GM23248 (cell line): ENCODE measurements around the gene TEX10. TPM values are rescaled to one million over a fixed set of nuclear protein-coding genes. Genes with fewer than 3 reads are reported as not detected.

Experiments used
- DNase-seq: peaks from one replicate; pipeline ENCODE4 v3.0.0-alpha.2; 2015
- H2AFZ ChIP-seq: fragments of 200-600 bp; sonication (generic); 2 replicates; pipeline ENCODE4 v1.6.1; 2016; ENCODE audit warnings: antibody characterized with exemption
- H3F3A ChIP-seq: fragments of 200-600 bp; sonication (generic); 2 replicates; pipeline ENCODE4 v1.6.1; 2016; ENCODE audit warnings: mild to moderate bottlenecking, antibody characterized with exemption, mixed run types; ENCODE audit not compliant: insufficient read depth
- H3K27ac ChIP-seq: fragments of 200-600 bp; sonication (generic); 2 replicates; pipeline ENCODE4 v1.5.1; 2016; ENCODE audit warnings: mild to moderate bottlenecking
- H3K27me3 ChIP-seq: fragments of 200-600 bp; sonication (generic); replicated peaks from 2 replicates; pipeline ENCODE4 v1.6.1; 2016; ENCODE audit warnings: mild to moderate bottlenecking; ENCODE audit not compliant: insufficient read depth
- H3K36me3 ChIP-seq: fragments of 200-600 bp; sonication (generic); 2 replicates; pipeline ENCODE4 v1.6.1; 2016; ENCODE audit warnings: low read depth, mild to moderate bottlenecking
- H3K4me1 ChIP-seq: fragments of 200-600 bp; sonication (generic); 2 replicates; pipeline ENCODE4 v1.6.1; 2016; ENCODE audit warnings: mild to moderate bottlenecking; ENCODE audit not compliant: insufficient read depth
- H3K4me2 ChIP-seq: fragments of 200-600 bp; sonication (generic); one replicate; pipeline ENCODE4 v1.6.1; 2016; ENCODE audit warnings: mild to moderate bottlenecking; ENCODE audit not compliant: unreplicated experiment
- H3K4me3 ChIP-seq: fragments of 200-600 bp; sonication (generic); 2 replicates; pipeline ENCODE4 v1.5.1; 2016; ENCODE audit warnings: mild to moderate bottlenecking
- H3K79me2 ChIP-seq: fragments of 200-600 bp; sonication (generic); 2 replicates; pipeline ENCODE4 v1.6.1; 2016; ENCODE audit warnings: mild to moderate bottlenecking; ENCODE audit not compliant: insufficient read depth
- H3K9ac ChIP-seq: fragments of 200-600 bp; sonication (generic); 2 replicates; pipeline ENCODE4 v1.6.1; 2016; ENCODE audit warnings: mild to moderate bottlenecking
- H3K9me2 ChIP-seq: fragments of 200-600 bp; sonication (generic); 2 replicates; pipeline ENCODE4 v1.6.1; 2016; ENCODE audit warnings: mixed run types, mild to moderate bottlenecking, moderate library complexity; ENCODE audit not compliant: insufficient read depth
- H3K9me3 ChIP-seq: fragments of 200-600 bp; sonication (generic); one replicate; pipeline ENCODE4 v1.6.1; 2017; ENCODE audit warnings: low read depth
- H4K20me1 ChIP-seq: fragments of 200-600 bp; sonication (generic); 2 replicates; pipeline ENCODE4 v1.6.0; 2016; ENCODE audit not compliant: insufficient read depth
- EZH2 ChIP-seq: fragments of 200-600 bp; sonication (generic); IDR thresholded peaks from 2 replicates; pipeline ENCODE4 v1.6.1; 2018; ENCODE audit warnings: antibody characterized with exemption, mild to moderate bottlenecking; ENCODE audit not compliant: insufficient read depth, poor library complexity, severe bottlenecking
- EZH2phosphoT487 ChIP-seq: fragments of 200-600 bp; sonication (generic); IDR thresholded peaks from 2 replicates; pipeline ENCODE4 v1.6.1; 2018; ENCODE audit warnings: antibody characterized with exemption, moderate library complexity, mild to moderate bottlenecking, low read depth; ENCODE audit not compliant: insufficient read depth
- WGBS, 2 experiments: methylation state at CpG; one replicate each; pipeline ENCODE4 v1.1.6; 2015 to 2017; ENCODE audit warnings: low lambda C conversion rate in 2 of 2, low coverage in 1 of 2; ENCODE audit errors: missing lambda C conversion rate in 2 of 2; 5-methylcytosine and 5-hydroxymethylcytosine counted together
- in situ Hi-C: fragments of 300-500 bp; cut with MboI; formaldehyde crosslinking; loops from 2 replicates; pipeline ENCODE4 v1.15.0; 2020
- polyA plus RNA-seq: library from polyadenylated mRNA; unstranded; fragments of >200 nt; fragmentation: Nextera tagmentation; extraction: Ambion mirVana; gene quantifications from 2 replicates; pipeline ENCODE4 v1.2.1, GENCODE V29; 2016
- total RNA-seq: library from RNA; depleted of rRNA; stranded (reverse); fragments of >200 nt; shearing (Covaris generic); gene quantifications from 2 replicates; pipeline ENCODE4 v1.2.3, GENCODE V29; 2014

Gene TEX10
- total and polyA plus RNA-seq, 2 experiments from 2014 or later, result 19.6 to 30.9 TPM

DNA sequence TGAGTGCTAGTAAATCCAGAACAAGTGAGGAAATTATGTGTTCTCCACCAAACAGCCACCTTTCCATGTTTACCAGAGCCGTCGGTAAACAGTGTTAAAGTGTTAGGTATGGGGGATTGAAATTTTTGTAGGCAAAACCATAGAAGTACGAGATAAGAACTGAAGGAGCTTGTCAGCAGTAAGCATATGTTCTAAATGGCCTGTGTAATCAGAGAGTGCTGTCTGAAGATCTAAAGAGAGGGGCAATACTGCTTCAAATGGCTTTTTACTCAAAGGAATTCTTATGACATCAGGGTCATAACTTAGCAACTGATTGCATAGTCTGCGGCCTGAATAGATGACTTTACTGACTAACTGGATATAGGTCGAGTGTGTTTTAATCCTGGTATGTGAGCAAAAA, 13.4 kb upstream of the TEX10 start:
- H2AFZ ChIP-seq, result no peak overlapping the region
- in situ Hi-C loops, result no loop called here
- no peaks in the 10 kb centered on the region for H3K9me2 ChIP-seq
- H3K27me3 ChIP-seq, result no peaks in the 10 kb centered on the region
- no peak overlapping the region for H3K9ac ChIP-seq
- no peaks in the 10 kb centered on the region for H3F3A ChIP-seq
- H3K4me2 ChIP-seq, result no peak overlapping the region
- H3K4me3 ChIP-seq, result no peak overlapping the region
- no peaks in the 10 kb centered on the region for H3K36me3 ChIP-seq
- H4K20me1 ChIP-seq, result no peaks in the 10 kb centered on the region
- DNase-seq, result no peak
- no peak for TF ChIP-seq EZH2
- no peak for TF ChIP-seq EZH2phosphoT487
- H3K9me3 ChIP-seq, result no peaks in the 10 kb centered on the region
- H3K79me2 ChIP-seq, result no peaks in the 10 kb centered on the region
- no peak overlapping the region for H3K27ac ChIP-seq
- WGBS, 2 experiments, result 88 to 89% methylated on average over 5 of the region's 5 CpGs
- H3K4me1 ChIP-seq, result no peaks in the 10 kb centered on the region

DNA sequence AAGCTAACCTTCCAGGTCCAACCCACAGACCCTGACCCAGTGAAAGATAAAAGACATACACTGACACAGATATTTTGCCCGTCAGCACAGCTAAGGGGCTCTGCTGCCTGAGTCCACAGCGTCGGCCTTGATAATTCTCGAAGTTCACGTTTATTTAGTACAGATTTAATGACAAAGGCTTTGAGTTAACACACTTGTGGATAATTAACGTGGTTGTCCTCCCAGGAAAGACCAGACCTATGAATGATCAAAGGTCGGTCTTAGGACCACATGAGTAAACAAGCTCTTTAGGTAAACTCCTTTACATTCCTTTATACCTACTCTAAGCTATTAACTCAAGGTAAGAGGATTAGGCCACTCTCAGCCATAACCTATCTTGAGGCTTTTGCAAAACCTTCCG, 11.3 kb upstream of the TEX10 start:
- no peak overlapping the region for H3K9ac ChIP-seq

DNA sequence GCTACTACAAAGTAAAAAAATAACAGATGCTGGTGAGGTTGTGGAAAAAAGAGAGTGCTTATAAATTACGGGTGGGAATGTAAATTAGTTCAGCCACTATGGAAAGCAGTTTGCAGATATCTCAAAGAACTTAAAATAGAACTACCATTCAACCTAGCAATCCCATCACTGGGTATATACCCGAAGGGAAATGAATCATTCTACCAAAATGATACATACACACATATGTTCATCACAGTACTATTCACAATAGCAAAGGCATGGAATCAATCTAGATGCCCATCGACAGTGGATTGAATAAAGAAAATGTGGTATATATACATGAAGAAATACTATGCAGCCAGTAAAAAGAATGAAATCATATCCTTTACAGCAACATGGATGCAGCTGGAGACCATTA, 6.3 kb upstream of the TEX10 start:
- no peaks in the 10 kb centered on the region for H3F3A ChIP-seq
- H3K27ac ChIP-seq, result no peak overlapping the region
- no peaks in the 10 kb centered on the region for H3K4me1 ChIP-seq
- in situ Hi-C loops, result no loop called here
- no peaks in the 10 kb centered on the region for H3K27me3 ChIP-seq
- no peaks in the 10 kb centered on the region for H3K79me2 ChIP-seq
- TF ChIP-seq EZH2 (no peak), EZH2phosphoT487 (no peak)
- H3K4me2 ChIP-seq, result no peak overlapping the region
- H4K20me1 ChIP-seq, result no peaks in the 10 kb centered on the region
- H3K9ac ChIP-seq, result no peak overlapping the region
- 79 to 83% methylated on average over 3 of the region's 3 CpGs for WGBS, 2 experiments
- no peaks in the 10 kb centered on the region for H3K9me2 ChIP-seq
- no peaks in the 10 kb centered on the region for H3K9me3 ChIP-seq
- H2AFZ ChIP-seq, result no peak overlapping the region
- H3K36me3 ChIP-seq, result no peaks in the 10 kb centered on the region
- no peak for DNase-seq
- no peak overlapping the region for H3K4me3 ChIP-seq

More for the DNA sequence above, 11.3 kb upstream of the TEX10 start:
- no peaks in the 10 kb centered on the region for H3K9me3 ChIP-seq
- no peak for DNase-seq
- H4K20me1 ChIP-seq, result no peaks in the 10 kb centered on the region
- in situ Hi-C loops, result no loop called here
- no peak overlapping the region for H2AFZ ChIP-seq
- H3F3A ChIP-seq, result no peaks in the 10 kb centered on the region
- no peaks in the 10 kb centered on the region for H3K9me2 ChIP-seq
- no peak overlapping the region for H3K4me2 ChIP-seq
- TF ChIP-seq EZH2, result no peak
- TF ChIP-seq EZH2phosphoT487, result no peak
- H3K79me2 ChIP-seq, result no peaks in the 10 kb centered on the region
- WGBS, 2 experiments, result 87 to 91% methylated on average over 8 of the region's 8 CpGs
- no peaks in the 10 kb centered on the region for H3K4me1 ChIP-seq
- H3K27ac ChIP-seq, result no peak overlapping the region
- H3K36me3 ChIP-seq, result no peaks in the 10 kb centered on the region
- no peaks in the 10 kb centered on the region for H3K27me3 ChIP-seq
- H3K4me3 ChIP-seq, result no peak overlapping the region

DNA sequence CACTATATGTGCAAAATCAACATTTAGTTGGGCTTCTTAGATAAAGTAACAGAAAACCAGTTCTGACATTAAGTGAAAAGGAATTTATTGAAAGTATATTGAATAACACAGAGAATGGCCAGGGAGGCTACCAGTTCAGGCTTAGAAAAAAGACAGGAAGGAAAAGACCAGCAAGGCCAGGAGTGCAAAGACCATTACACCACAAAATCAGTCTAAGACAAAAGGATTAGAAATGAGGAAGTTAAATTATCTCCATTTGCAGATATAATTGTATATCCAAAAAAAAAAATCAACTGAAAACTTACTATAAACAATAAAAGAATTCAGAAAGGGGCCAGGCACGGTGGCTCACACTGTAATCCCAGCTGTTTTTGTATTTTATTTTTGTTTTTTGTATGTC, 4.8 kb upstream of the TEX10 start:
- 44 to 64% methylated on average over 1 of the region's 1 CpG for WGBS, 2 experiments
- no peaks in the 10 kb centered on the region for H3K27me3 ChIP-seq
- H3K9ac ChIP-seq, result no peak overlapping the region
- no peak overlapping the region for H3K27ac ChIP-seq
- H3K36me3 ChIP-seq, result no peaks in the 10 kb centered on the region
- H2AFZ ChIP-seq, result no peak overlapping the region
- H3K9me3 ChIP-seq, result no peaks in the 10 kb centered on the region
- H3K4me2 ChIP-seq, result no peak overlapping the region
- no peak for DNase-seq
- TF ChIP-seq EZH2 (no peak), EZH2phosphoT487 (no peak)
- no peaks in the 10 kb centered on the region for H3F3A ChIP-seq
- no peak overlapping the region for H3K4me3 ChIP-seq
- H3K9me2 ChIP-seq, result no peaks in the 10 kb centered on the region
- H3K4me1 ChIP-seq, result no peaks in the 10 kb centered on the region
- peaks cover 1% of the 10 kb centered on the region; the same call in 1 of the 2 replicates for H3K79me2 ChIP-seq
- in situ Hi-C loops, result no loop called here
- no peaks in the 10 kb centered on the region for H4K20me1 ChIP-seq

DNA sequence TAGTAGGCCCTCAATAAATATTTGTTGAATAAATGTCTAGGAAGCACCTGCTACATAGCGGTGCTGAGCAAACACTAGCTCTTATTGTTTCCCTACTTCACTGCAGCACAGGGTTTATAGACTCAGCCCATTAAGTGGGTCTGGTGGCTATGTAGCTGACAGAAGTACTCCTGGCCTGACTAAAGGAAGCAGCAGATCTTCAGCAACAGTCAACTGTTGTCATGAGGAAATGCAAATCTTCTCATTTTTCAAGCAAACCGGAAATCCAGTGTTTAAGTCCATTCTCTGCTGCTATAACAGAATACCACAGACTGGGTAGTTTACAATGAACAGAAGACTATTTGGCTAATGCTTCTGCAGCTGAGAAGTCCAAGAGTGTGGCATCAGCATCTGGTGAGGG, 2.8 kb upstream of the TEX10 start:
- WGBS, 2 experiments, result 95 to 97% methylated on average over 2 of the region's 2 CpGs
- Histone ChIP-seq H3K79me2 (peaks cover 21% of the 10 kb centered on the region), H3K36me3 (no peaks in the 10 kb centered on the region), H3K4me2 (no peak overlapping the region), H2AFZ (no peak overlapping the region), H3F3A (no peaks in the 10 kb centered on the region), H3K9me2 (no peaks in the 10 kb centered on the region), H3K9ac (no peak overlapping the region), H4K20me1 (no peaks in the 10 kb centered on the region), H3K9me3 (no peaks in the 10 kb centered on the region), H3K4me1 (peaks cover 5% of the 10 kb centered on the region), H3K27ac (no peak overlapping the region), H3K27me3 (no peaks in the 10 kb centered on the region), H3K4me3 (no peak overlapping the region)
- in situ Hi-C loops, result no loop called here
- TF ChIP-seq EZH2phosphoT487, result no peak
- TF ChIP-seq EZH2, result no peak
- DNase-seq, result no peak
